Prostate gland (tissue), 2 donors: ENCODE measurements around the gene NAPA. TPM values are rescaled to one million over a fixed set of nuclear protein-coding genes. Genes with fewer than 3 reads are reported as not detected.

Experiments used
- DNase-seq: peaks from one replicate; pipeline ENCODE4 v3.0.0-alpha.2; 2019; ENCODE audit warnings: low spot score
- H3K27ac ChIP-seq, 2 donors: fragments of 200-600 bp; sonication (generic); 2 replicates each; pipeline ENCODE4 v1.5.1; 2017 to 2019
- H3K27me3 ChIP-seq: fragments of 200-600 bp; sonication (generic); replicated peaks from 2 replicates; pipeline ENCODE4 v1.5.1; 2019; ENCODE audit not compliant: insufficient read depth
- H3K36me3 ChIP-seq, 2 donors: fragments of 200-600 bp; sonication (generic); 1 replicate in 1 of 2; 2 replicates in 1 of 2; pipeline versions ENCODE4 v1.5.1 to v1.8.1; 2017 to 2019
- H3K4me1 ChIP-seq: fragments of 200-600 bp; sonication (generic); replicated peaks from 2 replicates; pipeline ENCODE4 v1.5.1; 2019
- H3K4me3 ChIP-seq, 2 donors: fragments of 200-600 bp; sonication (generic); 2 replicates each; pipeline ENCODE4 v1.5.1; 2017 to 2019
- H3K9me3 ChIP-seq: fragments of 200-600 bp; sonication (generic); 2 replicates; pipeline ENCODE4 v1.5.1; 2017
- CTCF ChIP-seq, 4 experiments: fragments of 200-600 bp in 2 of 4; fragments of 450-650 bp in 2 of 4; sonication (generic) in 2 of 4; IDR thresholded peaks; 1 replicate in 3 of 4; 2 replicates in 1 of 4; pipeline ENCODE4 v1.5.1; 2016 to 2019; ENCODE audit warnings: antibody characterized with exemption in 4 of 4, mild to moderate bottlenecking in 2 of 4, moderate library complexity in 2 of 4
- POLR2A ChIP-seq: fragments of 450-650 bp; IDR thresholded peaks from one replicate; pipeline ENCODE4 v1.6.1; 2016; ENCODE audit warnings: antibody characterized with exemption, mild to moderate bottlenecking
- POLR2AphosphoS5 ChIP-seq: sonication (generic); formaldehyde crosslinking; IDR thresholded peaks from one replicate; pipeline ENCODE4 v1.6.1; 2017; ENCODE audit warnings: antibody characterized with exemption
- WGBS: methylation state at CpG from one replicate; pipeline ENCODE4 v1.1.5; 2018; 5-methylcytosine and 5-hydroxymethylcytosine counted together
- intact Hi-C: fragments of 100-400 bp; cut with DNase I; formaldehyde crosslinking; loops from one replicate; pipeline ENCODE4 v1.14.2; 2022
- total RNA-seq, 2 donors: library from RNA; depleted of rRNA; stranded (reverse); fragments of >200 nt; gene quantifications; one replicate each; pipeline ENCODE4 v1.1.0, GENCODE V29; 2016

The NAPA gene
- total RNA-seq, 2 donors from 2014 or later = 263 to 422 TPM

- Histone ChIP-seq H3K4me1 (peaks cover 61% of the 10 kb centered on the region), H3K9me3 (no peaks in the 10 kb centered on the region), H3K27me3 (no peaks in the 10 kb centered on the region), H3K36me3 (no peaks in the 10 kb centered on the region), H3K4me3 (peak overlapping the region in 1 of 2 donors; percentile 78), H3K27ac (peak overlapping the region; percentile 97 to 98)
- intact Hi-C loops = loop anchor here (5.0 kb wide), 1 partner anchor 187 kb away; no protein-coding TSS in a partner anchor
- WGBS = 26% methylated on average over 8 of the region's 8 CpGs
- TF ChIP-seq CTCF (IDR thresholded peaks at IDR 0.05) = no peak
- TF ChIP-seq POLR2A = peak; percentile 12
- peak; percentile 78 for TF ChIP-seq POLR2AphosphoS5
- DNase-seq = peak; percentile 90
These were observed 4.9 kb downstream of the NAPA start for GRCh38 chr19:47509973-47510372.

GRCh38 chr19:47509170-47509847 lies 5.6 kb downstream of the NAPA start:
- peaks cover 61% of the 10 kb centered on the region for H3K4me1 ChIP-seq
- peak overlapping the region in 1 of 2 donors; percentile 78 for H3K4me3 ChIP-seq
- intact Hi-C loops = no loop called here
- H3K9me3 ChIP-seq = no peaks in the 10 kb centered on the region
- no peaks in the 10 kb centered on the region for H3K36me3 ChIP-seq
- 47% methylated on average over 20 of the region's 20 CpGs for WGBS
- no peak for DNase-seq
- TF ChIP-seq CTCF (IDR thresholded peaks at IDR 0.05) = no peak
- no peak for TF ChIP-seq POLR2AphosphoS5
- no peak for TF ChIP-seq POLR2A
- no peaks in the 10 kb centered on the region for H3K27me3 ChIP-seq
- peak overlapping the region; percentile 97 to 98 for H3K27ac ChIP-seq

GRCh38 chr19:47508721-47509120 lies 6.1 kb downstream of the NAPA start:
- TF ChIP-seq POLR2AphosphoS5 (no peak), CTCF (IDR thresholded peaks at IDR 0.05) (no peak), POLR2A (no peak)
- intact Hi-C loops = no loop called here
- DNase-seq = no peak
- peak overlapping the region; percentile 97 to 98 for H3K27ac ChIP-seq
- no peaks in the 10 kb centered on the region for H3K27me3 ChIP-seq
- no peaks in the 10 kb centered on the region for H3K9me3 ChIP-seq
- peaks cover 61% of the 10 kb centered on the region for H3K4me1 ChIP-seq
- peaks cover 0 to 4% of the 10 kb centered on the region in 2 donors for H3K36me3 ChIP-seq
- WGBS = 93% methylated on average over 5 of the region's 5 CpGs
- H3K4me3 ChIP-seq = no peak overlapping the region

- no peak overlapping the region for H3K4me3 ChIP-seq
- peaks cover 3 to 6% of the 10 kb centered on the region in 2 donors for H3K36me3 ChIP-seq
- peak overlapping the region; percentile 97 to 98 for H3K27ac ChIP-seq
- intact Hi-C loops = no loop called here
- peaks cover 60% of the 10 kb centered on the region for H3K4me1 ChIP-seq
- no peaks in the 10 kb centered on the region for H3K27me3 ChIP-seq
- TF ChIP-seq POLR2AphosphoS5 = no peak
- TF ChIP-seq CTCF (IDR thresholded peaks at IDR 0.05) = no peak
- TF ChIP-seq POLR2A = no peak
- no peaks in the 10 kb centered on the region for H3K9me3 ChIP-seq
- 57% methylated on average over 11 of the region's 11 CpGs for WGBS
- no peak for DNase-seq
These were observed 6.8 kb downstream of the NAPA start for GRCh38 chr19:47507924-47508553.

GRCh38 chr19:47507012-47507411 lies 7.9 kb downstream of the NAPA start:
- peaks cover 54% of the 10 kb centered on the region for H3K4me1 ChIP-seq
- WGBS = 21% methylated on average over 6 of the region's 6 CpGs
- no peaks in the 10 kb centered on the region for H3K9me3 ChIP-seq
- H3K27ac ChIP-seq = peak overlapping the region; percentile 97 to 98
- DNase-seq = peak; percentile 76
- peaks cover 6 to 8% of the 10 kb centered on the region in 2 donors for H3K36me3 ChIP-seq
- TF ChIP-seq CTCF (IDR thresholded peaks at IDR 0.05) (no peak), POLR2AphosphoS5 (peak; percentile 59), POLR2A (no peak)
- H3K27me3 ChIP-seq = no peaks in the 10 kb centered on the region
- intact Hi-C loops = no loop called here
- no peak overlapping the region for H3K4me3 ChIP-seq
